Hepatocyte (in vitro differentiated cells): ENCODE data around the gene C11orf24. TPM values are rescaled to one million over a fixed set of nuclear protein-coding genes. Genes with fewer than 3 reads are reported as not detected.

Source experiments
- DNase-seq: peaks from one replicate; pipeline ENCODE4 v3.0.0-alpha.2; 2016; ENCODE audit warnings: low spot score
- H2AFZ ChIP-seq: fragments of 200-600 bp; sonication (generic); 2 replicates; pipeline ENCODE4 v1.6.0; 2016; ENCODE audit warnings: antibody characterized with exemption, mild to moderate bottlenecking
- H3K27ac ChIP-seq: fragments of 200-600 bp; sonication (generic); 2 replicates; pipeline ENCODE4 v1.5.1; 2016; ENCODE audit warnings: mild to moderate bottlenecking
- H3K27me3 ChIP-seq: fragments of 200-600 bp; sonication (generic); 2 replicates; pipeline ENCODE4 v1.6.1; 2016
- H3K36me3 ChIP-seq: fragments of 200-600 bp; sonication (generic); replicated peaks from 2 replicates; pipeline ENCODE4 v1.5.1; 2016; ENCODE audit warnings: low read depth; ENCODE audit not compliant: insufficient read depth
- H3K4me1 ChIP-seq: fragments of 200-600 bp; sonication (generic); 2 replicates; pipeline ENCODE4 v1.5.1; 2016; ENCODE audit warnings: mild to moderate bottlenecking, moderate library complexity; ENCODE audit not compliant: insufficient read depth
- H3K4me2 ChIP-seq: fragments of 200-600 bp; sonication (generic); 2 replicates; pipeline ENCODE4 v1.6.0; 2016
- H3K4me3 ChIP-seq: fragments of 200-600 bp; sonication (generic); 2 replicates; pipeline ENCODE4 v1.5.1; 2016; ENCODE audit warnings: mild to moderate bottlenecking
- H3K79me2 ChIP-seq: fragments of 200-600 bp; sonication (generic); 2 replicates; pipeline ENCODE4 v1.6.0; 2017; ENCODE audit warnings: mild to moderate bottlenecking
- H3K9me2 ChIP-seq: fragments of 200-600 bp; sonication (generic); replicated peaks from 2 replicates; pipeline ENCODE4 v1.6.0; 2017; ENCODE audit warnings: mild to moderate bottlenecking; ENCODE audit not compliant: insufficient read depth
- H3K9me3 ChIP-seq: fragments of 200-600 bp; sonication (generic); 2 replicates; pipeline ENCODE4 v1.5.1; 2016; ENCODE audit warnings: low read depth, mild to moderate bottlenecking
- H4K20me1 ChIP-seq: fragments of 200-600 bp; sonication (generic); 2 replicates; pipeline ENCODE4 v1.6.0; 2016; ENCODE audit warnings: mild to moderate bottlenecking; ENCODE audit not compliant: insufficient read depth, poor library complexity, severe bottlenecking
- CTCF ChIP-seq: fragments of 200-600 bp; sonication (generic); IDR thresholded peaks from 2 replicates; pipeline ENCODE4 v1.5.1; 2016; ENCODE audit warnings: antibody characterized with exemption, mild to moderate bottlenecking; ENCODE audit not compliant: poor library complexity
- EZH2 ChIP-seq: fragments of 200-600 bp; sonication (generic); IDR thresholded peaks from 2 replicates; pipeline ENCODE4 v1.6.1; 2016; ENCODE audit warnings: antibody characterized with exemption, mild to moderate bottlenecking, borderline replicate concordance
- EZH2phosphoT487 ChIP-seq: fragments of 200-600 bp; sonication (generic); IDR thresholded peaks from one replicate; pipeline ENCODE4 v1.6.1; 2018; ENCODE audit warnings: antibody characterized with exemption, mild to moderate bottlenecking, low read depth, moderate library complexity; ENCODE audit not compliant: unreplicated experiment, severe bottlenecking
- WGBS: methylation state at CpG from one replicate; pipeline ENCODE4 v1.1.6; 2016; ENCODE audit warnings: low lambda C conversion rate; ENCODE audit errors: missing lambda C conversion rate; 5-methylcytosine and 5-hydroxymethylcytosine counted together
- polyA plus RNA-seq: library from polyadenylated mRNA; unstranded; fragments of >200 nt; fragmentation: Nextera tagmentation; extraction: Ambion mirVana; gene quantifications from 2 replicates; pipeline ENCODE4 v1.2.1, GENCODE V29; 2016
- total RNA-seq: library from RNA; depleted of rRNA; stranded (reverse); fragments of >200 nt; gene quantifications from 2 replicates; pipeline ENCODE4 v1.2.3, GENCODE V29; 2014

C11orf24 gene
- total and polyA plus RNA-seq, 2 experiments from 2014 or later = 55.6 to 76.2 TPM

- H3K27ac ChIP-seq = no peak overlapping the region
- no peaks in the 10 kb centered on the region for H4K20me1 ChIP-seq
- H3K9me2 ChIP-seq = no peaks in the 10 kb centered on the region
- no peak overlapping the region for H3K4me3 ChIP-seq
- no peaks in the 10 kb centered on the region for H3K9me3 ChIP-seq
- H2AFZ ChIP-seq = no peak overlapping the region
- H3K79me2 ChIP-seq = peaks cover 2% of the 10 kb centered on the region
- 99% methylated on average over 6 of the region's 6 CpGs for WGBS
- TF ChIP-seq EZH2 (no peak), EZH2phosphoT487 (no peak), CTCF (no peak)
- H3K27me3 ChIP-seq = no peaks in the 10 kb centered on the region
- no peaks in the 10 kb centered on the region for H3K36me3 ChIP-seq
- H3K4me1 ChIP-seq = peaks cover 13% of the 10 kb centered on the region
- no peak for DNase-seq
- H3K4me2 ChIP-seq = no peak overlapping the region
Measured at GRCh38 chr11:68260484-68260883, 11.3 kb downstream of the C11orf24 start.

- Histone ChIP-seq H3K36me3 (no peaks in the 10 kb centered on the region), H3K4me3 (no peak overlapping the region), H3K79me2 (no peaks in the 10 kb centered on the region), H3K9me2 (no peaks in the 10 kb centered on the region), H3K4me2 (no peak overlapping the region), H2AFZ (no peak overlapping the region), H3K27ac (no peak overlapping the region), H4K20me1 (no peaks in the 10 kb centered on the region), H3K27me3 (no peaks in the 10 kb centered on the region), H3K9me3 (no peaks in the 10 kb centered on the region), H3K4me1 (peaks cover 13% of the 10 kb centered on the region)
- TF ChIP-seq EZH2 (no peak), EZH2phosphoT487 (no peak), CTCF (no peak)
- WGBS = 90% methylated on average over 15 of the region's 15 CpGs
- no peak for DNase-seq
Measured at GRCh38 chr11:68259122-68259959, 12.4 kb downstream of the C11orf24 start.

- 96% methylated on average over 13 of the region's 13 CpGs for WGBS
- no peak overlapping the region for H3K27ac ChIP-seq
Measured at GRCh38 chr11:68258363-68258765, 13.4 kb downstream of the C11orf24 start.

More at GRCh38 chr11:68258363-68258765, 13.4 kb downstream of the C11orf24 start:
- Histone ChIP-seq H3K4me3 (no peak overlapping the region), H3K9me2 (no peaks in the 10 kb centered on the region), H3K4me2 (no peak overlapping the region), H3K27me3 (no peaks in the 10 kb centered on the region), H2AFZ (no peak overlapping the region), H3K79me2 (no peaks in the 10 kb centered on the region), H3K36me3 (no peaks in the 10 kb centered on the region), H3K9me3 (no peaks in the 10 kb centered on the region), H3K4me1 (peaks cover 13% of the 10 kb centered on the region), H4K20me1 (no peaks in the 10 kb centered on the region)
- no peak for TF ChIP-seq CTCF
- TF ChIP-seq EZH2phosphoT487 = no peak
- TF ChIP-seq EZH2 = no peak
- no peak for DNase-seq
